ENCODE results near the gene SETMAR. TPM values are rescaled to one million over a fixed set of nuclear protein-coding genes. Genes with fewer than 3 reads are reported as not detected.

SETMAR gene
- total RNA-seq, 2 experiments from 2014 or later = 16.6 to 19.2 TPM

- Histone ChIP-seq H2AFZ (ENCODE audit: low read length) (no peak overlapping the region), H3K4me2 (ENCODE audit: low read length) (no peak overlapping the region), H3K4me1 (ENCODE audit: insufficient read depth, low read length, poor library complexity, severe bottlenecking) (peaks cover 15% of the 10 kb centered on the region), H3K9me3 (ENCODE audit: low read length) (no peaks in the 10 kb centered on the region), H3K79me2 (ENCODE audit: insufficient read depth, low read depth, low read length) (peaks cover 29% of the 10 kb centered on the region), H3K27ac (ENCODE audit: low read depth, low read length, poor library complexity, severe bottlenecking) (no peak overlapping the region), H3K36me3 (ENCODE audit: insufficient read depth, low read length) (peaks cover 24% of the 10 kb centered on the region), H3K4me3 (ENCODE audit: low read depth, low read length, poor library complexity, severe bottlenecking) (no peak overlapping the region), H4K20me1 (ENCODE audit: insufficient read depth, low read length) (no peaks in the 10 kb centered on the region), H3K9me2 (ENCODE audit: insufficient read depth, low read length) (no peaks in the 10 kb centered on the region)
- TF ChIP-seq CTCF (conservative IDR thresholded peaks at IDR 0.05; ENCODE audit: low read length) (no peak), EZH2phosphoT487 (IDR thresholded peaks at IDR 0.05; ENCODE audit: borderline replicate concordance, low read depth, low read length) (no peak)
- intact Hi-C loops (cut with micrococcal nuclease; ENCODE audit: unreplicated experiment) = no loop called here
- ChIA-PET POLR2A (interaction anchor here (0.6 to 1.2 kb wide), 3 partner anchors 9 to 1162 kb away, joined by 3 to 5 read pairs (median 4); no protein-coding TSS in a partner anchor), CTCF (ENCODE audit: unreplicated experiment) (no interaction called here)
- BruUV-seq (replicated peaks) = no TSS peak
- no peak for DNase-seq (ENCODE audit: low spot score)
Measured at GRCh38 chr3:4306860-4307259, 3.7 kb downstream of the SETMAR start.

- CTCF ChIA-PET (ENCODE audit: unreplicated experiment) = no interaction called here
- Histone ChIP-seq H3K9me3 (ENCODE audit: low read length) (no peaks in the 10 kb centered on the region), H3K79me2 (ENCODE audit: insufficient read depth, low read depth, low read length) (peaks cover 18% of the 10 kb centered on the region; the same call in 1 of the 2 replicates), H4K20me1 (ENCODE audit: insufficient read depth, low read length) (0 out of 2 replicates have a peak, but pooled peaks cover 3% of the 10 kb centered on the region), H2AFZ (ENCODE audit: low read length) (no peak overlapping the region), H3K36me3 (ENCODE audit: insufficient read depth, low read length) (peaks cover 43% of the 10 kb centered on the region), H3K4me2 (ENCODE audit: low read length) (no peak overlapping the region), H3K9me2 (ENCODE audit: insufficient read depth, low read length) (no peaks in the 10 kb centered on the region), H3K27ac (ENCODE audit: low read depth, low read length, poor library complexity, severe bottlenecking) (no peak overlapping the region), H3K4me1 (ENCODE audit: insufficient read depth, low read length, poor library complexity, severe bottlenecking) (peaks cover 11% of the 10 kb centered on the region), H3K4me3 (ENCODE audit: low read depth, low read length, poor library complexity, severe bottlenecking) (no peak overlapping the region)
- intact Hi-C loops (cut with micrococcal nuclease; ENCODE audit: unreplicated experiment) = no loop called here
- no peak for DNase-seq (ENCODE audit: low spot score)
- TF ChIP-seq EZH2phosphoT487 (IDR thresholded peaks at IDR 0.05; ENCODE audit: borderline replicate concordance, low read depth, low read length) = no peak
- no peak for TF ChIP-seq CTCF (conservative IDR thresholded peaks at IDR 0.05; ENCODE audit: low read length)
- no TSS peak for BruUV-seq (replicated peaks)
- POLR2A ChIA-PET = interaction anchor here (0.7 to 1.6 kb wide), 4 partner anchors 9 to 486 kb away, joined by 3 to 4 read pairs (median 4); no protein-coding TSS in a partner anchor
Measured at GRCh38 chr3:4309491-4310128, 6.4 kb downstream of the SETMAR start.

DNA sequence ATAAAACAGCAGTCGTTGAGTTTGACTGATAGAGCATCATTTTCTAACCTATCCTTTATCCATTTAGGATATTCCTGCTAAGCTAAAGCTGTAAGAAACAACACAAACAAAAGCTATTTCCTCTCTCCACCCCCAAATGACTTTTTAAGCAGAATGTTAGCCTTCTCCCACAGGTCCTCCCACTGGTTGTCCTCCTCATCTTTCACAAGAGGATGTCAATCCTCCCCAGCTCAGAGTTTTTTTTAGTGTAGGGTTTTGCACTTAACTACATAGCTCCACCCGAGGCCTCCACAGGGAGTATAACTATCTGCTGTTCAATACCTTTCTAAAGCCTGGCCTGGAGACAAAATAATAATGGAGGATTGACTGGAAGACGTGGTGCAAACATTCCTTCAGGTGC is 7.8 kb downstream of the SETMAR start:
- Histone ChIP-seq H3K27ac (ENCODE audit: low read depth, low read length, poor library complexity, severe bottlenecking) (no peak overlapping the region), H3K4me3 (ENCODE audit: low read depth, low read length, poor library complexity, severe bottlenecking) (no peak overlapping the region), H3K36me3 (ENCODE audit: insufficient read depth, low read length) (peaks cover 51% of the 10 kb centered on the region), H2AFZ (ENCODE audit: low read length) (no peak overlapping the region), H3K4me1 (ENCODE audit: insufficient read depth, low read length, poor library complexity, severe bottlenecking) (no peaks in the 10 kb centered on the region), H3K9me2 (ENCODE audit: insufficient read depth, low read length) (no peaks in the 10 kb centered on the region), H3K79me2 (ENCODE audit: insufficient read depth, low read depth, low read length) (peaks cover 4% of the 10 kb centered on the region; the same call in 1 of the 2 replicates), H3K4me2 (ENCODE audit: low read length) (no peak overlapping the region), H3K9me3 (ENCODE audit: low read length) (no peaks in the 10 kb centered on the region), H4K20me1 (ENCODE audit: insufficient read depth, low read length) (0 out of 2 replicates have a peak, but pooled peaks cover 6% of the 10 kb centered on the region)
- ChIA-PET POLR2A (interaction anchor here (0.5 to 1.6 kb wide), 4 partner anchors 10 to 796 kb away, joined by 3 to 4 read pairs (median 4); no protein-coding TSS in a partner anchor), CTCF (ENCODE audit: unreplicated experiment) (no interaction called here)
- no peak for TF ChIP-seq CTCF (conservative IDR thresholded peaks at IDR 0.05; ENCODE audit: low read length)
- TF ChIP-seq EZH2phosphoT487 (IDR thresholded peaks at IDR 0.05; ENCODE audit: borderline replicate concordance, low read depth, low read length) = no peak
- no TSS peak for BruUV-seq (replicated peaks)
- intact Hi-C loops (cut with micrococcal nuclease; ENCODE audit: unreplicated experiment) = no loop called here
- DNase-seq (ENCODE audit: low spot score) = no peak
